H9 (cell line): ENCODE data around the gene STK32C. TPM values are rescaled to one million over a fixed set of nuclear protein-coding genes. Genes with fewer than 3 reads are reported as not detected.

ENCODE experiments used
- DNase-seq: peaks from one replicate; pipeline ENCODE4 v3.0.0-alpha.2; 2017
- H2AFZ ChIP-seq: one replicate; pipeline ENCODE4 v1.6.1; 2013; ENCODE audit warnings: mild to moderate bottlenecking, low read length, control low read depth, moderate library complexity
- H2AK5ac ChIP-seq: 2 replicates; pipeline ENCODE4 v1.6.1; 2013; ENCODE audit warnings: low read length, control low read depth, mixed read lengths; ENCODE audit not compliant: insufficient read length
- H2BK120ac ChIP-seq: one replicate; pipeline ENCODE4 v1.6.1; 2013; ENCODE audit warnings: low read depth, mild to moderate bottlenecking, low read length, control low read depth, inconsistent platforms; ENCODE audit not compliant: poor library complexity, severe bottlenecking
- H2BK12ac ChIP-seq: 2 replicates; pipeline ENCODE4 v1.6.1; 2013; ENCODE audit warnings: low read length, control low read depth, mixed read lengths, low read depth; ENCODE audit not compliant: insufficient read length
- H2BK15ac ChIP-seq: 2 replicates; pipeline ENCODE4 v1.6.1; 2013; ENCODE audit warnings: low read depth, low read length, control low read depth
- H2BK20ac ChIP-seq: one replicate; pipeline ENCODE4 v1.6.1; 2013; ENCODE audit warnings: low read depth, mild to moderate bottlenecking, low read length, control low read depth, inconsistent platforms; ENCODE audit not compliant: poor library complexity, severe bottlenecking
- H2BK5ac ChIP-seq: 2 replicates; pipeline ENCODE4 v1.6.1; 2013; ENCODE audit warnings: low read length, control low read depth, mixed read lengths; ENCODE audit not compliant: insufficient read length
- H3K14ac ChIP-seq: 2 replicates; pipeline ENCODE4 v1.6.1; 2013; ENCODE audit warnings: low read length, control low read depth; ENCODE audit not compliant: insufficient read depth
- H3K18ac ChIP-seq: 2 replicates; pipeline ENCODE4 v1.6.1; 2013; ENCODE audit warnings: low read depth, mild to moderate bottlenecking, mixed read lengths, low read length, control low read depth; ENCODE audit not compliant: insufficient read length
- H3K23ac ChIP-seq: 2 replicates; pipeline ENCODE4 v1.6.1; 2013; ENCODE audit warnings: low read length, control low read depth, mixed read lengths, low read depth; ENCODE audit not compliant: insufficient read length
- H3K23me2 ChIP-seq: 2 replicates; pipeline ENCODE4 v1.6.1; 2013; ENCODE audit warnings: low read depth, mild to moderate bottlenecking, mixed read lengths, low read length, control low read depth; ENCODE audit not compliant: insufficient read length, poor library complexity, severe bottlenecking
- H3K27ac ChIP-seq: 2 replicates; pipeline ENCODE4 v1.5.1; 2013; ENCODE audit warnings: low read length, control low read depth, mixed read lengths, low read depth; ENCODE audit not compliant: insufficient read length
- H3K27me3 ChIP-seq: 2 replicates; pipeline ENCODE4 v1.6.1; 2013; ENCODE audit warnings: low read length, control low read depth, inconsistent platforms; ENCODE audit not compliant: insufficient read depth
- H3K4ac ChIP-seq: 2 replicates; pipeline ENCODE4 v1.6.1; 2013; ENCODE audit warnings: low read depth, mild to moderate bottlenecking, control low read depth, inconsistent platforms, low read length, moderate library complexity
- H3K4me1 ChIP-seq: 2 replicates; pipeline ENCODE4 v1.6.1; 2013; ENCODE audit warnings: low read length, control low read depth, inconsistent platforms; ENCODE audit not compliant: insufficient read depth
- H3K4me2 ChIP-seq: 2 replicates; pipeline ENCODE4 v1.6.1; 2013; ENCODE audit warnings: low read length, control low read depth, mixed read lengths; ENCODE audit not compliant: insufficient read length, insufficient read depth
- H3K56ac ChIP-seq: 2 replicates; pipeline ENCODE4 v1.6.1; 2013; ENCODE audit warnings: low read depth, mild to moderate bottlenecking, mixed read lengths, low read length, control low read depth; ENCODE audit not compliant: insufficient read length
- H3K79me1 ChIP-seq: 2 replicates; pipeline ENCODE4 v1.6.1; 2013; ENCODE audit warnings: low read depth, mild to moderate bottlenecking, moderate library complexity, low read length, control low read depth, inconsistent platforms; ENCODE audit not compliant: insufficient read depth, poor library complexity, severe bottlenecking
- H3K79me2 ChIP-seq: 2 replicates; pipeline ENCODE4 v1.6.1; 2013; ENCODE audit warnings: low read length, control low read depth, inconsistent platforms; ENCODE audit not compliant: insufficient read depth
- H3K9ac ChIP-seq: 2 replicates; pipeline ENCODE4 v1.6.1; 2013; ENCODE audit warnings: low read length, control low read depth, mixed read lengths; ENCODE audit not compliant: insufficient read length; ENCODE audit errors: extremely low read depth
- H3K9me3 ChIP-seq: one replicate; pipeline ENCODE4 v1.6.1; 2013; ENCODE audit warnings: low read depth, low read length, inconsistent platforms; ENCODE audit not compliant: control insufficient read depth
- H3T11ph ChIP-seq: one replicate; pipeline ENCODE4 v1.6.1; 2013; ENCODE audit warnings: mild to moderate bottlenecking, low read length, control low read depth, inconsistent platforms
- H4K20me1 ChIP-seq: one replicate; pipeline ENCODE4 v1.6.1; 2013; ENCODE audit not compliant: control insufficient read depth, insufficient read length, insufficient read depth
- H4K5ac ChIP-seq: 2 replicates; pipeline ENCODE4 v1.6.1; 2013; ENCODE audit warnings: low read depth, mild to moderate bottlenecking, mixed read lengths, low read length, control low read depth; ENCODE audit not compliant: insufficient read length
- H4K8ac ChIP-seq: replicated peaks from 2 replicates; pipeline ENCODE4 v1.6.1; 2013; ENCODE audit warnings: low read length, control low read depth, mixed read lengths, low read depth; ENCODE audit not compliant: insufficient read length
- H4K91ac ChIP-seq: 2 replicates; pipeline ENCODE4 v1.6.1; 2013; ENCODE audit warnings: low read depth, mild to moderate bottlenecking, moderate library complexity, mixed read lengths, low read length, control low read depth; ENCODE audit not compliant: insufficient read length
- H3K27ac Mint-ChIP-seq, 3 experiments: 2 replicates in 2 of 3; 3 replicates in 1 of 3; pipeline ENCODE4 v1.8.0; 2020 to 2021; ENCODE audit warnings: mixed read lengths in 3 of 3, mild to moderate bottlenecking in 1 of 3, moderate library complexity in 1 of 3
- H3K27me3 Mint-ChIP-seq: 2 replicates; pipeline ENCODE4 v1.8.0; 2021; ENCODE audit warnings: low read depth, mild to moderate bottlenecking, moderate library complexity, mixed read lengths
- H3K36me3 Mint-ChIP-seq, 3 experiments: 2 replicates in 2 of 3; 3 replicates in 1 of 3; pipeline ENCODE4 v1.8.0; 2020 to 2021; ENCODE audit warnings: low read depth in 3 of 3, mixed read lengths in 3 of 3; ENCODE audit not compliant: insufficient read depth in 1 of 3
- H3K4me1 Mint-ChIP-seq, 2 experiments: 2 replicates each; pipeline ENCODE4 v1.8.0; 2020; ENCODE audit warnings: mixed read lengths in 2 of 2
- H3K4me3 Mint-ChIP-seq, 2 experiments: 2 replicates in 1 of 2; 3 replicates in 1 of 2; pipeline ENCODE4 v1.8.0; 2020 to 2021; ENCODE audit warnings: mild to moderate bottlenecking in 2 of 2, mixed read lengths in 2 of 2, moderate library complexity in 1 of 2
- H3K9me3 Mint-ChIP-seq, 2 experiments: 2 replicates in 1 of 2; 3 replicates in 1 of 2; pipeline ENCODE4 v1.8.0; 2020; ENCODE audit warnings: mild to moderate bottlenecking in 2 of 2, mixed read lengths in 2 of 2, moderate library complexity in 1 of 2
- WGBS: extraction: QIAGEN DNeasy Blood & Tissue Kit; methylation state at CpG from one replicate; pipeline ENCODE4 v1.1.7; 2013; ENCODE audit warnings: missing lambda C conversion rate, low lambda C conversion rate, mixed read lengths; ENCODE audit not compliant: insufficient read length; ENCODE audit errors: extremely low coverage; 5-methylcytosine and 5-hydroxymethylcytosine counted together
- total RNA-seq: library from RNA; stranded (reverse); gene quantifications from 2 replicates; pipeline ENCODE4 v1.2.1, GENCODE V29; 2021
- TF ChIP-seq, protein P1 (sequence below): fragments of 200-600 bp; sonication (generic); conservative IDR thresholded peaks from 3 replicates; pipeline ENCODE4 v1.8.0; 2021; ENCODE audit warnings: antibody characterized with exemption, mild to moderate bottlenecking

Gene STK32C
- total RNA-seq, 1 experiment from 2014 or later: 11.3 TPM

DNA sequence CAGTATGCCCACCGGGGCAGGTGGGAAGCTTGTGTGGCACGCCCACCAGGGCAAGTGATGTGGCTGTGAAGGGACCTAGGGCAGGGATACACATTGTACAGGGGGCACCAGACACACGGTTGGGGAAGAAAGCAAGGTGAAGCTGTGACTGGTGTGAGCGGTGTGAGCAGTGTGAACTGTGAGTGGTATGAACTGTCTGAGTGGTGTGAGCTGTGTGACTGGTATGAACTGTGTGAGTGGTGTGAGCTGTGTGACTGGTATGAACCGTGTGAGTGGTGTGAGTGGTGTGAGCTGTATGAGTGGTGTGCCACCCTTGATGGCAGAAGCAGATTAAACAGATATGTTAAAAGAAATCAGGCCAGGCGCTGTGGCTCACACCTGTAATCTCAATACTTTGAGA lies 72.9 kb downstream of the STK32C start:
- no peak overlapping the region for H3K27ac Mint-ChIP-seq

More for the DNA sequence above, 72.9 kb downstream of the STK32C start:
- Histone ChIP-seq H3K18ac (no peak overlapping the region), H3K23ac (no peak overlapping the region), H3K27me3 (no peaks in the 10 kb centered on the region), H3K9ac (no peak overlapping the region), H2BK5ac (no peak overlapping the region), H2BK120ac (no peak overlapping the region), H3T11ph (no peak overlapping the region), H3K23me2 (no peaks in the 10 kb centered on the region), H4K5ac (no peak overlapping the region), H2BK15ac (no peak overlapping the region), H4K91ac (no peak overlapping the region), H3K79me1 (no peaks in the 10 kb centered on the region), H3K14ac (peak overlapping the region; percentile 71; the same call in 1 of the 2 replicates), H2BK12ac (no peak overlapping the region), H2AFZ (no peak overlapping the region), H4K20me1 (no peaks in the 10 kb centered on the region), H3K56ac (no peak overlapping the region), H3K4ac (no peak overlapping the region), H4K8ac (no peak overlapping the region), H3K27ac (no peak overlapping the region), H3K4me1 (no peaks in the 10 kb centered on the region), H3K9me3 (no peaks in the 10 kb centered on the region), H3K4me2 (no peak overlapping the region), H2BK20ac (no peak overlapping the region), H2AK5ac (no peak overlapping the region), H3K79me2 (no peaks in the 10 kb centered on the region)
- DNase-seq: no peak
- Mint-ChIP-seq H3K9me3 (no peaks in the 10 kb centered on the region), H3K27me3 (no peaks in the 10 kb centered on the region), H3K4me1 (peaks cover 9 to 27% of the 10 kb centered on the region in 2 experiments), H3K4me3 (no peak overlapping the region), H3K36me3 (no peaks in the 10 kb centered on the region)
- whole genome bisulfite sequencing: no CpG with 5 or more reads among the region's 6 CpGs
- TF ChIP-seq, protein P1, sequence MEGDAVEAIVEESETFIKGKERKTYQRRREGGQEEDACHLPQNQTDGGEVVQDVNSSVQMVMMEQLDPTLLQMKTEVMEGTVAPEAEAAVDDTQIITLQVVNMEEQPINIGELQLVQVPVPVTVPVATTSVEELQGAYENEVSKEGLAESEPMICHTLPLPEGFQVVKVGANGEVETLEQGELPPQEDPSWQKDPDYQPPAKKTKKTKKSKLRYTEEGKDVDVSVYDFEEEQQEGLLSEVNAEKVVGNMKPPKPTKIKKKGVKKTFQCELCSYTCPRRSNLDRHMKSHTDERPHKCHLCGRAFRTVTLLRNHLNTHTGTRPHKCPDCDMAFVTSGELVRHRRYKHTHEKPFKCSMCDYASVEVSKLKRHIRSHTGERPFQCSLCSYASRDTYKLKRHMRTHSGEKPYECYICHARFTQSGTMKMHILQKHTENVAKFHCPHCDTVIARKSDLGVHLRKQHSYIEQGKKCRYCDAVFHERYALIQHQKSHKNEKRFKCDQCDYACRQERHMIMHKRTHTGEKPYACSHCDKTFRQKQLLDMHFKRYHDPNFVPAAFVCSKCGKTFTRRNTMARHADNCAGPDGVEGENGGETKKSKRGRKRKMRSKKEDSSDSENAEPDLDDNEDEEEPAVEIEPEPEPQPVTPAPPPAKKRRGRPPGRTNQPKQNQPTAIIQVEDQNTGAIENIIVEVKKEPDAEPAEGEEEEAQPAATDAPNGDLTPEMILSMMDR: no peak
